GM08714 (cell line): ENCODE data around the gene OPN4.
"Not testable (repeated sequence)": the region's sequence is repeated elsewhere in the genome, so short reads cannot be mapped to it uniquely, and the experiment has no call there.

Source experiments
- H3K4me3 ChIP-seq: fragments of 200-500 bp; sonication (Bioruptor generic); 2 replicates; pipeline ENCODE4 v1.5.1; 2014; ENCODE audit warnings: mild to moderate bottlenecking, low read length, inconsistent platforms
- ZNF274 ChIP-seq: IDR thresholded peaks from 2 replicates; pipeline ENCODE4 v1.6.1; 2012; ENCODE audit warnings: mild to moderate bottlenecking, low read depth, low read length

Gene OPN4

DNA sequence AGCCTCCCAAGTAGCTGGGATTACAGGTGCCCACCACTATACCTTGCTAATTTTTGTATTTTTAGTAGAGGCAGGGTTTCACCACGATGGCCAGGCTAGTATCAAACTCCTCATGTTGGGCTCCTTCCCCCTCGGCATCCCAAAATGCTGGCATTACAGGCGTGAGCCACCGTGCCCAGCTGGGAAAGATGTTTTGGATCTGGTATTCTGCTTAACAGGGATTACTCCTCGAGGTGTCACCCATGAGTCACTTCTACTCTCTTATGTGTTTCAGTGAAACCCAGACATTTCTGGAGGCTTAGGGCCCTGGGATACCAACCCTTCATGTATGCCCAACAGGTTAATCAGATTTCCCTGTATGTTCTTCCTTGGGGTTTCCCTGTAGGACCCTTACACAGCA, 11.8 kb upstream of the OPN4 start:
- no peak overlapping the region for H3K4me3 ChIP-seq
- no peak for TF ChIP-seq ZNF274

DNA sequence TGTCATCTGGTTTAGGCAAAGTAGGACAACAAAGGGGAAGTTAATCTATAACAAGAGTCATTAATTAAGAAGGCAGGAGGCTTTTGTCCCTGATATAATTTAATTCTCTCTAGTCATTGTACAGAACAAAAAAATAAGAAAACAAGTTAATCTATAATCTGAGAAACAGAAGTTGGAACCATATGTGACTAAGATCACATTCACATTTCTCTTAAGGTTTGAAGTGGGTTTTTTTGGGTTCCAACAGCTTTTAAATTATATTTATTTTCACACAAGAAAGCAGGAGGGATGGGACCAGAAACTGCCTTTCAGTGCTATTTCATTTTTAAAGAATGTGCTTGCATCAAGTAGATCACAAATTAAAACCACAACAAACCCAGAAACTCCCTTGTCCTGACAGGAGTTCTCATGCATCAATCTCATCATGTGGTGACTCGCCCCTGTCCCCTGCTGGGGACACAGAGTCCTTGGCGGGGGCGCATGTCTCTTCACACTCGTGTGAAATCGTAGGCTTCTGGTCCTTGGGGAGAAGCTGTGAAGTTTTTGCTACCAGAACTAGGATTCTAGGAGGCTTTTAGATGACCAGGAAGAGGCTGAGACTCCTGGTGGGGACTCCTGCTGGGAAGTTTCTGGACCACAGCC, 10.1 kb upstream of the OPN4 start:
- no peak for TF ChIP-seq ZNF274
- no peak overlapping the region for H3K4me3 ChIP-seq

DNA sequence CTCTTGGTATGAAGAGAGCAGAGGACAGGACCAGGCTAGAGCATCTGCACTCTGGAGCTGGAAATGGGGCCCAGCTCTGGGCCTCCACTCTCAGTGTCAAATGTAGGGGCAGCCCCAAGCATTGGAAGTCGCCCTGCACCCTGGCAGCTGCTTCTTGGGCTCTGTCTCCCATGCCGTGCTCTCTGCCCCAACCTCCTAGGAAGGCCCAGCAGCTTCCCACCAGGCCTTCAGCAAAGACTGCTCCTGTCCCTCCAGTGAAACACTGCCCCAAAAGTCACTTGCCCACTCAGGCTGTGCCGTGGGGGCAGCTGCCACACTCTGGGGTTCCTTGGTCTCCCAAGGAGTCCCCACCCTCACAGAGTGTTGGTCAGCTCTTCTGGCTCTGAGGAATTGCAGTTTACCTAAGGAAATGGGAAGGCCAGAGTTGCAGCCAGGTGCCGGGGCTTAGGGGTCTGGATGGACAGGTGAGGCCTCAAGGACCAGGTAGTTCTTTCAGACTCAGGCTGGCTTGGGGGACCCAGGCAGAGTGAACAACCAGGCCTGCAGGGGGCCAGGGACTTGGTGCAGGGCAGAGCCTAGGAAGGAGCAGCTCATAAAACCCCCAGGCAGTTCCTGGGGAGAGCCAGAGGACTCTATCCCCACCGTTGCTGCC, 9.4 kb upstream of the OPN4 start:
- H3K4me3 ChIP-seq: no peak overlapping the region
- no peak for TF ChIP-seq ZNF274

DNA sequence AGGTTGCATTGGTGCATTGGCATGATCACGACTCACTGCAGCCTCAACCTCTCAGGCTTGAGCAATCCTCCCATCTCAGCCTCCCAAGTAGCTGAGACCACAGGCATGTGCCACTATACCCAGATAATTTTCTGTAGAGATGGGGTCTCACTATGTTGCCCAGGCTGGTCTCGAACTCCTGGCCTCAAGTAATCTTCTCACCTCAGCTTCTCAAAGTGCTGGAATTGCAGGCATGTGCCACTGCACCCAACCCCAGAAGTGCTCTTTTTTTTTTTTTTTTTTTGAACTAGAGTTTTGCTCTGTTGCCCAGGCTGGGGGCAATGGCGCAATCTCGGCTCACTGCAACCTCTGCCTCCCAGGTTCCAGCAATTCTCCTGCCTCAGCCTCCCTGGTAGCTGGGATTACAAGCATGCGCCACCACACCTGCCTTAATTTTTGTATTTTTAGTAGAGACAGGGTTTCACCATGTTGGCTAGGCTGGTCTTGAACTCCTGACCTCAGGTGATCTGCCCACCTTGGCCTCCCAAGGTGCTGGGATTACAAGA, 8.7 kb upstream of the OPN4 start:
- not testable (repeated sequence) for H3K4me3 ChIP-seq

DNA sequence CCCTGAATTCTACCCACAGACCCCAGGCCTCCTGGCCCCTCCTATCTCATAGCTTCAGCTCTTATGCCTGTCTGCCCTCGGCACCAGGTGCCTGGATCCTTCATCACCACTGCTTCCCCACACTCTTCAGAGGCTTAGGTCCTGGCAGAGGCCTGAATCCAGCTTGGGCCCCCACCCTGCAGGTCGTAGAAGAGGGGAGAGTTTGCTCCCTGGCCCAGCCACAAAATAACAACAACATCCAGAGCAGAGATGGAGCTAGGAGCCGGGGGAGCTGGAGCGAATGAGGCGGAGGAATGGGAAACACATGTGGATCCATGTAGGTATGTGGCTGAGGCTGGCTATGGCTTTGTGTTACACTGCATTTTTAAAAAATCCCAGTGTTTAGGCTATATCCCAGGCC, 7.8 kb upstream of the OPN4 start:
- no peak for TF ChIP-seq ZNF274
- no peak overlapping the region for H3K4me3 ChIP-seq

DNA sequence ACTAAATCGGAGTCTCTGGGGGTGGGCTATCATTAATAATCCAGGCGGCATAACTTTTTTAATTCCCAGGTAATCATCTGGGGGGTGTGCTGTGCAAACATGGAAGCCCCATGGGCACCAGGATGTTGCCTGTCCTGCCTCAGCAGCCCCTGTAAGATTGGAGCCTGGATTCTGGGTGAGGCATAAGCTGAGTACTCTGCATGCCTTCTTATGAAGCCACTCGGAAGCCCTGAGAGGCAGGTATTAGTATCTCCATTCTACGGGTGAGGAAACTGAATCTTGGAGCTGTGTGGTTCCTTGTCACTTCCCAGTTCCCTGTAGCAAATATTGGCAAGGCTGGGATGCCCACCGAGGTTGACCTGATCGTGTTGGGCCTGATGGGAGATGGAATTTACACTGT, 7.4 kb upstream of the OPN4 start:
- no peak overlapping the region for H3K4me3 ChIP-seq
- no peak for TF ChIP-seq ZNF274

DNA sequence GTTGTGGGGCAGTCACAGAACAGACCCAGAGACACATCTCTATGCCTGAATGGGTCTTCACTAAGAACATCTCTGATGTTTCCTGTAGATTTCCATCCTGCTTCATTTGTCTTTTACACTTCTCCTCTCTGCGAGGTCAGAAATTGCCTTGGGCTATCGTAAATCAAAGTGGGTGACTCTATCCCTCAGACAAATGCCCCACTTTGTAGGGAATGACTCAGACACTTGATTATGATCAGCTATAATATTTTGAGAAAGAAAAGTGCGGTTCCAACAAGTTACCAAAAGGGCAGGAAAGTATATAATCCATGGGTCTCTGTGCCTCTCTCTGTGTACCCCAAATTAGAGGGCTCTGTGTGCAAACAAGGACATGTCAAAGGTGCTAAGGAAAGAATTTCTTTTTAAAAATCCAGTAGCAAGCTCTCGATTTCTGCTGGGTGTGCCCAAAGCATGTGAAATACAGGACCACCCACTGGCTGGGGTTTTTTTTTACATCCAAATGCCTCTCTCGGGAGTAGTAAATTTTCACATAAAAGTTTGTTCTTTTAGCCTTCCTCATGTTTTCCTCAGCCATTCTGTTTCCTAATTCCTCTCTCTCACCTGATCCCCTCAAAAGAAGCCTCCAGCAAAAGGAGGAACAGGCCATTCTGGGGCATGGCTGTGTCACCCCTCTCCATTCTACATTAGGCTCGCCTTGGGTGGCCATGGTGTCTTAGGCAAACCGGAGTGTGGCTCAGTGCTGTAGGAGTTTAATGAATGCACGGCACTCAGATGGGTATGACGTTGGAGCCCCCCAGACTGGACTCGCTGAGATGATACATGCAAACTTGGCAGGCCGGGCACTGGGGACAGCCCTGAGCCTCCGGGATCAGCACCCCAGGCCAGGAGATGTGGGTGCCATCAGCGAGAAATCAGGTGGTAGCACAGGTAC, 6.3 kb upstream of the OPN4 start:
- H3K4me3 ChIP-seq: no peak overlapping the region
- TF ChIP-seq ZNF274: no peak

DNA sequence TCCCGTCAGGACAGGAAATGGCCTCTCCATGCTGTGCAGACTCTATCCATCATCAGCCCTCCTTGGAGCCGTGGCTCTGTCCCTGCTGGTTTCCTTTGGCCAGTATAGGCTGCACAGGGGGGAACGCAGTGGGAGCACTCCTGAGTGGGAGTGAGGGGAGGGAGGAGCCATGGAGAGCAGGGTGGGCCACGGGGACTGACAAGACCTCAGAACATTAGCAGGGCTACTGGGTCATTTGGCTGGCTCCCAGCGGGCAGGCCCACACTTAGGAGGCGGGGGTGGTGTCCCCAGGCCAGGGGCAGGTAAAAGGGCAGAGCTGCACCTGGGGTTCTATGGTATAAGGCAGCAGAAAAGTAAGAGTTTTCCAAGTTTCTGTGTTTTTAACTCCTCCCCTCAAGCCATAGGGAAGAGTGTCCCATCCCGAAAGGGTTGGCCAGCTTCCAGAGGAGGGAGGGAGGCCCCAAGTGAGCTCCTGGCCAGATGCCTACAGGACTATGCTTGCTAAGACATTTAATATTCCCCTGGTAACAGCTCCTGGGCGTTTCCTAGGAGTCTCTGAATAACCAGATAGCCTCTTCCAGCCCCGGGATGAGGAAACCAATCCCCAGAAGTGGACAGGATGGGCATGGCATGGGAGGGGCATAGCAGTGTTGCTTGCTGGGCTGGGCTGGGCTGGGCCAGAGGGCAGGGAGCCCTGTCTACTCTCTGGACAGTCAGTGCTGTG, 5.5 kb upstream of the OPN4 start:
- no peak overlapping the region for H3K4me3 ChIP-seq
- no peak for TF ChIP-seq ZNF274

DNA sequence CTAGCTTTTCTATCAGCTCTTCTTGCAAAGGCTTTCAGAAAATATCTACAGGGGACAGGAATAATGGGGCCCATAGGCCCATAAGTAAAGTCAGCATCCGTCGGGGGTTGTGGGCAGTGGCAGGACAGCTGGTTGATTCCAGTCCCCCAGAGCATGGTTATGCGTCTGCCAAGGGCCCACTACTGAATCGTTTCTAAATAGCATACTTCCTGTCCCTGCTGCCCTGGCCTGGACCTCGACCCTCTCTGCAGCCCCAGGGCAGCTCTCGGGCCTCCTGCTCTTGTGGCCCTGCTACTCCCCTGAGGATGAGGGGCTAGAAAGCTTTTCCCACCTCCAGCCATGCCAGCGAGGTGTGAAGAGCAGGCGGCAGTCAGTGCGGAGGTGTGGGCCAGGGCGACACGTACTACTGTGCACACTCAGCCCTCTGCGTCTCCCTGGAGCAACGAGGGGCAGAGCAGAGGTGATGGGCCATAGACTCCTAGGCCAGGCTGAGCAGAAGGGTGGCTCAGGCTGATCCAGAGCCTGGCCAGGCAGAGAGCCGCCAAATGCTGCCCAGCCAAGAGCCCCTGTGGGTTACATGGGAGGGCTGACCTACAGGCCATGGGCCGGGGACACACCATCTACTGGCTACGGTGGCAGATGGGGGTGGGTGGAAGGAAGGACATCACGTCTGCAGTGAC, 4.7 kb upstream of the OPN4 start:
- no peak for TF ChIP-seq ZNF274
- H3K4me3 ChIP-seq: no peak overlapping the region

DNA sequence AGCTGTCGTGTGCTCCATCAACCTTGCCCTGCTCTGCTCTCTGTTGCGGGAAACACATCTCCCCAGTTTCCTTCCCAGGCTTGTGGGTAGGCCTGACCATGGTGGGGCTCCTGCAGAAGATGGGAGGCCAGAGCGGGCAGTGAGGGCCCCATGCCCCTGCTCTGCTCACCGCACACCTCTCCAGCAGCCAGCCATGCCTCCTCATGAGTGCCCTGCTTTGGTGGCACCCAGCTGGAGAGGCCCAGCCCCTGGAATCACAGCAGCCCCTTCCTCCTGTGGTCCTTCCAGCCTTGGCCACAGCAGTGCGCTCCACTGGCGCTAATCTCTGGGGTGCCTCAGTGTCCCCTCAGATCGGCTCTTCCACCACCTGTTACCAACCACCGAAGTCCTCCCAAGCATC, 4.2 kb upstream of the OPN4 start:
- H3K4me3 ChIP-seq: no peak overlapping the region
- no peak for TF ChIP-seq ZNF274

DNA sequence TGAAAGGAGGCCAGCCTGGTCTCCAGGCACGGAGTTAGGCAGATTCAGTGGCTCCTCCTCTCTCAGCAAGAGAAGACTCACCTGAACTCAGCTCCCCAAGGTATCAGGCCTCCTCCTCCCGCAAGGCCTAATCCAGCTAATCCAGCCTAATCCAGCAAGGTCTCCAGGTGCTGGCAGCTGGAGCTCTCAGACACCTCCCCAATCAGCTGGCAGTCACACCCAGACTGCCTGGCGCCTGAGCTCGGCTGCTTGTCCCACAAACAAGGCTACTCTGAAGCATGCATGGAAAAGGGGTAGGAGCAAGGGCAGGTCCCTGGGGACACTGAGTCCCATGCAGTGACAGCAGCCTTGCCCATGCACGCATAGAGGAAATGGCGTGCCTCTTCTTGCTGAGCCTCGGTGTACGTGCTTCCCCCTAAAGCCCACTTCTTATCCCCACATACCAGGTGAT, 3.3 kb upstream of the OPN4 start:
- no peak for TF ChIP-seq ZNF274
- H3K4me3 ChIP-seq: no peak overlapping the region

DNA sequence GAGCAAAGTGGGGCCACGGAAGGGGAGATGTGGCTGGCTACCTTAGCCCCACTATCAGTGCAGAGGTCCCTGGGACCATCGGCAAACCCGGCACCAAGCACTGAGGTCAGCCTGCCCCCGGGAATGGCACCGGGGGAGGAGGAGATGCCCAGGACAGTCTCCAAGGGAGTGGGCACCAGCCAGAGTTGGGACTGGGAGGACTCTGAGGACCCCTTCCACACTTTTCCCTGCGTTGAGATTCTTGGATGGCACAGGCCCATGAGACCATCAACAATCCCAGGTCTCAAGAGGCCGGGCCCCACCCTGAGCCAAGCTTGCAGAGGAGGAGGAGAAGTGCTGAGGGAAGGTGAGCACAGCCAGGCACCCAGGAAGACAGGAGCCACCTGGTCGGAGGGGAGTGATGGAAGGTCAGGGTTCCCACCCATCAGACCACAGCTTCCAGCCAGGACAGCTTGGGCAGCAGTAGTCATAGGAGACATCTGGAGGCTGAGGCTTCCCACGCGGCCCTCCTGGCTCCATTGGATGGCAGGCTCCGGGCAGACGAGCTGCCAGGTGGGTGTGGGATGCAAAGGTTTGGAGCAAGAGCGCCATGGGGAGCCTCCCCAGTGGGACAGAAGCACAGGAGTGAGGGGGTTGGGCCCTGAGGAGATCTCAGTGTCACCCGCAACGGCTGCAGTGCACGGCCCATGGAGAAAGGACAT, 2.6 kb upstream of the OPN4 start:
- TF ChIP-seq ZNF274: no peak
- H3K4me3 ChIP-seq: no peak overlapping the region
